ENCODE data around the gene CEACAM8. TPM values are rescaled to one million over a fixed set of nuclear protein-coding genes. Genes with fewer than 3 reads are reported as not detected.
"Not testable (repeated sequence)": the region's sequence is repeated elsewhere in the genome, so short reads cannot be mapped to it uniquely, and the experiment has no call there.

The CEACAM8 gene
- polyA plus RNA-seq, 1 donor = 0.03 TPM

DNA sequence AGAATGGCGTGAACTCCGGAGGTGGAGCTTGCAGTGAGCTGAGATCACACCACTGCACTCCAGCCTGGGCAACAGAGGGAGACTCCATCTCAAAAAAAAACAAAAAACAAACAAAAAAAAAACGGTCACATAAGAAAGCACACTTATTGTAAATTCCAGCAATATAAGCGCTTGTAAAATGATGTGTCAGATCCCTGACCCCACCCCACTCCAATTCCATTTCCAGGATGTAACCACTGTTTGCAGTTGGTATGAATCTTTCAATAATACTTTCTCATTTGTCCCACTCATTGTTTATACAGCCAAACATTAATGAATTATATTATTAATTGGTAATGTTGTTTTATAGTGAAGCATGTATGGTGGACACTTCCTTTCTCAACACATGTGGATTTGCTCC, 50.6 kb downstream of the CEACAM8 start:
- Histone ChIP-seq H3K27me3 (ENCODE audit: control insufficient read depth, insufficient read depth, low read length) (peaks cover 3% of the 10 kb centered on the region), H3K9me3 (ENCODE audit: control insufficient read depth, low read depth, low read length) (no peaks in the 10 kb centered on the region)
- 83% methylated on average over 2 of the region's 4 CpGs for WGBS (ENCODE audit: insufficient coverage, low lambda C conversion rate)

DNA sequence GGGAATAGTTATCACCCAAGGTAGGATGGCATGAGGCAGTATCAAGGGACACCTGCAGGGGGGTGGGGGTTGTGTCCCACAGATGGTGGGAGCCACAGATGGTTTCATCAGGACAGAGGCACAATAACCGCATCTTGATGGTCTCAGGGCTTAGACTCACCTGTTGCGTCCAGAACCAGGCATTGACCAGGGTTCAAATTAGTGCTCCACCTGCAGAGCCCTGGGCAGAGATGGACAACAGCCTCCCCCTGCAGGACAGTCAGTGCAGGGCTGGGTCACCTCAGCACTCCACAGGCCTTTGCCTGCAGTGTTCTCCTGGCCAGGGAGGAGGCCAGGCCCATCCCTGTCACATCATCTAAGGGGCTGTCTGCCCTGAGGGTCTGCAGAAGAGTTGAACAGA, 51.9 kb downstream of the CEACAM8 start:
- Histone ChIP-seq H3K27ac (ENCODE audit: low read length) (no peak overlapping the region), H3K4me3 (ENCODE audit: low read length) (no peak overlapping the region)
- WGBS (ENCODE audit: insufficient coverage, low lambda C conversion rate) = no CpG with 5 or more reads among the region's 2 CpGs

More for the DNA sequence above, 50.6 kb downstream of the CEACAM8 start:
- no peak overlapping the region for H3K4me3 ChIP-seq (ENCODE audit: low read length)
- no peaks in the 10 kb centered on the region for H3K4me1 ChIP-seq (ENCODE audit: control insufficient read depth, insufficient read depth, low read length)
- H3K36me3 ChIP-seq (ENCODE audit: control insufficient read depth, insufficient read depth, low read length) = no peaks in the 10 kb centered on the region
- no peak overlapping the region for H3K27ac ChIP-seq (ENCODE audit: low read length)
- DNase-seq = no peak

DNA sequence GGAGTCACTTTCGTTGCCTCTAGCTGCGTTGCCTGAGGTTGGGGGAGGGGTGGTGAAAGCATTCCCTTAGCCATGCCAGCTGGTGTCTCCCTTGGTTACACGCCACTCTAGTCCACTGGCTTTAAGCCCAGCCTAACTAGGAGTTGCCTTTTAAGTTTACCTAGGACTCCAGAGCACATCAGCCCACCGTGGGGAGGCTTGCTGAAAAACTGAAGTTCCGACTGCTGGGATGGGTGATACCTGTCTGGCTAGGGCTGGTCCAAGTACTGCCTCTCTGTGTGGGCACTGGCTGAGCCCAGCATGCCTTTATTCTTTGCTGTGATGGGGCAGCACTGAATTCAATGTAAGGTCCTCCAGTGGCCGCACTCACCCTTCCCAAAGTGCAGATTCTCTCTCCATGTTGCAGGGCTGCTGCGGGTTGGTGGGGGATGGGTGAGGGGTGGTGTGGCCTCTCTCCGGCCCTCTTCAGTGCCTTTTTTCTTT, 54.6 kb downstream of the CEACAM8 start:
- Histone ChIP-seq H3K4me3 (ENCODE audit: low read length) (no peak overlapping the region), H3K27ac (ENCODE audit: low read length) (no peak overlapping the region), H3K9me3 (ENCODE audit: control insufficient read depth, low read depth, low read length) (no peaks in the 10 kb centered on the region), H3K36me3 (ENCODE audit: control insufficient read depth, insufficient read depth, low read length) (no peaks in the 10 kb centered on the region), H3K4me1 (ENCODE audit: control insufficient read depth, insufficient read depth, low read length) (no peaks in the 10 kb centered on the region), H3K27me3 (ENCODE audit: control insufficient read depth, insufficient read depth, low read length) (no peaks in the 10 kb centered on the region)
- WGBS (ENCODE audit: insufficient coverage, low lambda C conversion rate) = no CpG with 5 or more reads among the region's 8 CpGs
- DNase-seq = no peak

More for the DNA sequence above, 51.9 kb downstream of the CEACAM8 start:
- no peaks in the 10 kb centered on the region for H3K4me1 ChIP-seq (ENCODE audit: control insufficient read depth, insufficient read depth, low read length)
- no peaks in the 10 kb centered on the region for H3K36me3 ChIP-seq (ENCODE audit: control insufficient read depth, insufficient read depth, low read length)
- no peaks in the 10 kb centered on the region for H3K9me3 ChIP-seq (ENCODE audit: control insufficient read depth, low read depth, low read length)
- peaks cover 3% of the 10 kb centered on the region for H3K27me3 ChIP-seq (ENCODE audit: control insufficient read depth, insufficient read depth, low read length)
- no peak for DNase-seq

DNA sequence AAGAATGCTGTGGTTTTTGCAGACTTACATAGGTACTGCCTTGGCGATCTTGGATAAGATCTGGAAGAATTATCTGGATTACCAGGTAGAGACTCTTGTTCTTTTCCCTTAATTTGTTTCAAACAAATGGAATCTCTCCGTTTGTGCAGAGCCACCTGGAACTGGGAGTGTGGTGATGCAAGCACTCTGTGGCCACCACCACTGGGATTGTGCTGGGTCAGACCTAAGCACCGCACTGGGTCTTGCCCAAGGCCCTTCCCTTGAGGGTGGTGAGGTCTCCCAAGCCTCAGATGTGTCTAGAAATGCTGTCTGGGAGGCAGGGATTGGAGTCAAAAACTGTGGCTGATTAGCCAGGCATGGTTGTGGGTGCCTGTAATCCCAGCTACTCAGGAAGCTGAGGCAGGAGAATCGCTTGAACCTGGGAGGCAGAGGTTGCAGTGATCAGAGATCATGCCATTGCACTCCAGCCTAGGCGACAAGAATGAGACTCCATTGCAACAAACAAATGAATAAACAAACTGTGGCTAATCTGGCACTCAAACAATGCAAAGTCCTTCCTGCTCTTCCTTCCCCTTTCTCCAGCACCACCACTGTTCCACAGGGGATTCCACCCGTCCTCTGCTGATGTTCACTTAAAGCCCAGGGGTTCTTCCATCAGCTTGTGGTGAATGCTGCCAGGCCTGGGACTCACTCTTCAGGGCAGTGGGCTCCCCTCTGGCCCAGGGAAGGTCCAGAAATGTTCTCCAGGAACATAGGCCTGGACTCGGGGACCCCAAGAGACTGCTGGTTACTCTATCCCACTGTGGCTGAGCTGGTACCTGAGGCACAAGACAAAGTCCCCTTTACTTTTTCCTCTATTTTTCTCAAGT, 55.6 kb downstream of the CEACAM8 start:
- no peaks in the 10 kb centered on the region for H3K9me3 ChIP-seq (ENCODE audit: control insufficient read depth, low read depth, low read length)
- no peak for DNase-seq
- H3K36me3 ChIP-seq (ENCODE audit: control insufficient read depth, insufficient read depth, low read length) = no peaks in the 10 kb centered on the region
- H3K27me3 ChIP-seq (ENCODE audit: control insufficient read depth, insufficient read depth, low read length) = no peaks in the 10 kb centered on the region
- H3K27ac ChIP-seq (ENCODE audit: low read length) = no peak overlapping the region
- 100% methylated on average over 1 of the region's 7 CpGs for WGBS (ENCODE audit: insufficient coverage, low lambda C conversion rate)
- no peaks in the 10 kb centered on the region for H3K4me1 ChIP-seq (ENCODE audit: control insufficient read depth, insufficient read depth, low read length)
- H3K4me3 ChIP-seq (ENCODE audit: low read length) = no peak overlapping the region

DNA sequence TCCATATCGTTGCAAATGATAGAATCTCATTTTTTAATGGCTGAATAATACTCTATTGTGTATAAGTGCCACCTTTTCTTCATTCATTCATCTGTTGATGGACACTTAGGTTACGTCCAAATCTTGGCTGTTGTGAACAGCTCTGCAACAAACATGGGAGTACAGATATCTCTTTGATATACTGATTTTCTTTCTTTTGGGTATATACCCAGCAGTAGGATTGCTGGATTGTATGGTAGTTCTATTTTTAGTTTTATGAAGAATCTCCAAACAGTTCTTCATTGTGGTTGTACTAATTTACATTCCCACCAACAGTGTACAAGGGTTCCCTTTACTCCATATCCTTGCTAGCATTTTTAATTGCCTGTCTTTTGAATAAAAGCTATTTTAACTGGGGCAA, 59.4 kb downstream of the CEACAM8 start:
- not testable (repeated sequence) for H3K36me3 ChIP-seq (ENCODE audit: control insufficient read depth, insufficient read depth, low read length); H3K27me3 ChIP-seq (ENCODE audit: control insufficient read depth, insufficient read depth, low read length); H3K27ac ChIP-seq (ENCODE audit: low read length); DNase-seq; H3K4me1 ChIP-seq (ENCODE audit: control insufficient read depth, insufficient read depth, low read length); H3K9me3 ChIP-seq (ENCODE audit: control insufficient read depth, low read depth, low read length); H3K4me3 ChIP-seq (ENCODE audit: low read length)
- 100% methylated on average over 1 of the region's 2 CpGs for WGBS (ENCODE audit: insufficient coverage, low lambda C conversion rate)

DNA sequence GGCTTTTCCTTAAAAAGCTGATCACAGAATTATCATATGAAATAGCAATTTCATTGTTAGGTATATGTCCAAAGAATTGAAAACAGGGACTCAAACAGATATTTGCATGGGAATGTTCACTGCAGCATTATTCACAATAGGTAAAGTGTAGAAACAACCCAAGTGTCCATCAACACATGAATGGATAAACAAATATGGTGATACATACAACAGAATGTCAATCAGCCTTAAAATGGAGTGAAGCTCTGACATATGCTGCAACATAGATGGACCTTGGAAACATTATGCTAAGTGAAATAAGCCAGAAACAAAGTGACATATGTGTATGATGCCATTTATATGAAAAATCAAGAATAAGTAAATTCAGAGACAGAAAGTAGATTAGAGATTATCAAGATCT, 60.3 kb downstream of the CEACAM8 start:
- Histone ChIP-seq H3K9me3 (ENCODE audit: control insufficient read depth, low read depth, low read length) (no peaks in the 10 kb centered on the region), H3K4me3 (ENCODE audit: low read length) (no peak overlapping the region), H3K36me3 (ENCODE audit: control insufficient read depth, insufficient read depth, low read length) (no peaks in the 10 kb centered on the region), H3K4me1 (ENCODE audit: control insufficient read depth, insufficient read depth, low read length) (no peaks in the 10 kb centered on the region), H3K27ac (ENCODE audit: low read length) (no peak overlapping the region), H3K27me3 (ENCODE audit: control insufficient read depth, insufficient read depth, low read length) (no peaks in the 10 kb centered on the region)
- no peak for DNase-seq

DNA sequence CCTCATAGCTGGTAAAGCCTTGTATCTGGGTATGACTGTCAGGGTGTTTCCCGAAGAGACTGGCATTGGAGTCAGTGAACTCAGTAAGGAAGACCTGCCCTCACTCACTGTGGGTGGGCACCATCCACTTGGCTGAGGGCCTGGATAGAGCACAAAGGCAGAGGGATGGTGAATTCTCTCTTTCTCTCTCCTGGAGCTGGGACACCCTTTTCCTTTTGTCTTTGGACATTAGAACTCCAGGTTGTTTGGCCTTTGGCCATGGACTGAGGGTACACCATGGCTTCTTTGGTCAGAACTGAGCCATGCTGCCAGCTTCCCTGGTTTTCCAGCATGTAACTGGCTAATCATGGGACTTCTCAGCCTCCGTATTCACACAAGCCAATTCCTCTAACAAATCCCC, 61.8 kb downstream of the CEACAM8 start:
- Histone ChIP-seq H3K4me1 (ENCODE audit: control insufficient read depth, insufficient read depth, low read length) (peaks cover 10% of the 10 kb centered on the region), H3K36me3 (ENCODE audit: control insufficient read depth, insufficient read depth, low read length) (no peaks in the 10 kb centered on the region), H3K27ac (ENCODE audit: low read length) (no peak overlapping the region), H3K9me3 (ENCODE audit: control insufficient read depth, low read depth, low read length) (no peaks in the 10 kb centered on the region), H3K4me3 (ENCODE audit: low read length) (no peak overlapping the region), H3K27me3 (ENCODE audit: control insufficient read depth, insufficient read depth, low read length) (no peaks in the 10 kb centered on the region)
- no peak for DNase-seq
- 100% methylated on average over 1 of the region's 2 CpGs for WGBS (ENCODE audit: insufficient coverage, low lambda C conversion rate)

DNA sequence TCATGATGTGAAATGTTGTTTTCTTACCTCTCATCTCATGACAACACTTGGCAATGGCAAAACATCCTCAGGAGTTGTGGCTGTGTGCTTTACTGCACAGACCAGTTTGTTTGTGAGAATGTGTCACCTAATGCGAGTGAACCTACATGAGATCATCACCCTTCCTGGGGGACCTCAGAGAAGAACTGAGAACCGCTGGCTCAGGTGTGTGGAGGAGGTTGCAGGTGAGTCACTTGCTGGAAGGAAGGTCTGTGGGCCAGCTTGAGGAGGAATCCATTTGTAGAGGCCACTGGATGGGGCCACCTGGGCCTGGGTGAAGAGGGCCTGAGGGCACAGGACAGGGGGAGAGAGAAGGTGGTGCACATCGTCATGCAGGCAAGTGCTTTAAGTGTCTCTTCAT, 63.4 kb downstream of the CEACAM8 start:
- peaks cover 19% of the 10 kb centered on the region for H3K4me1 ChIP-seq (ENCODE audit: control insufficient read depth, insufficient read depth, low read length)
- WGBS (ENCODE audit: insufficient coverage, low lambda C conversion rate) = no CpG with 5 or more reads among the region's 3 CpGs
- H3K9me3 ChIP-seq (ENCODE audit: control insufficient read depth, low read depth, low read length) = no peaks in the 10 kb centered on the region
- H3K27ac ChIP-seq (ENCODE audit: low read length) = no peak overlapping the region
- H3K36me3 ChIP-seq (ENCODE audit: control insufficient read depth, insufficient read depth, low read length) = no peaks in the 10 kb centered on the region
- H3K4me3 ChIP-seq (ENCODE audit: low read length) = no peak overlapping the region
- DNase-seq = no peak
- H3K27me3 ChIP-seq (ENCODE audit: control insufficient read depth, insufficient read depth, low read length) = no peaks in the 10 kb centered on the region

Other genes with a start within 250 kb of the CEACAM8 start
- 13.5 TPM for gene CNFN, start 204.6 kb downstream of the CEACAM8 start, polyA plus RNA-seq
- 13.9 TPM for gene LIPE, start 167.5 kb downstream of the CEACAM8 start, polyA plus RNA-seq
- 0.07 TPM for gene CXCL17, start 152.0 kb downstream of the CEACAM8 start, polyA plus RNA-seq
- 82.0 TPM for gene CEACAM1, start 66.4 kb downstream of the CEACAM8 start, polyA plus RNA-seq
- gene PSG3, start 145.6 kb upstream of the CEACAM8 start, polyA plus RNA-seq = not detected
- gene PSG8, start 170.8 kb upstream of the CEACAM8 start, polyA plus RNA-seq = not detected

All from large intestine (tissue), 3 donors.